HG02763 (cell line): ENCODE measurements around the gene EEA1.
"Not testable (repeated sequence)": the region's sequence is repeated elsewhere in the genome, so short reads cannot be mapped to it uniquely, and the experiment has no call there.

Source experiments
- ATAC-seq: cut with Tn5 transposase; IDR thresholded peaks from one replicate; pipeline ENCODE4 v1.9.1; 2021; ENCODE audit warnings: mild to moderate bottlenecking, moderate library complexity; ENCODE audit not compliant: unreplicated experiment

Gene EEA1

GRCh38 chr12:92757597-92758121 is 171.4 kb downstream of the EEA1 start:
- no peak for ATAC-seq

DNA sequence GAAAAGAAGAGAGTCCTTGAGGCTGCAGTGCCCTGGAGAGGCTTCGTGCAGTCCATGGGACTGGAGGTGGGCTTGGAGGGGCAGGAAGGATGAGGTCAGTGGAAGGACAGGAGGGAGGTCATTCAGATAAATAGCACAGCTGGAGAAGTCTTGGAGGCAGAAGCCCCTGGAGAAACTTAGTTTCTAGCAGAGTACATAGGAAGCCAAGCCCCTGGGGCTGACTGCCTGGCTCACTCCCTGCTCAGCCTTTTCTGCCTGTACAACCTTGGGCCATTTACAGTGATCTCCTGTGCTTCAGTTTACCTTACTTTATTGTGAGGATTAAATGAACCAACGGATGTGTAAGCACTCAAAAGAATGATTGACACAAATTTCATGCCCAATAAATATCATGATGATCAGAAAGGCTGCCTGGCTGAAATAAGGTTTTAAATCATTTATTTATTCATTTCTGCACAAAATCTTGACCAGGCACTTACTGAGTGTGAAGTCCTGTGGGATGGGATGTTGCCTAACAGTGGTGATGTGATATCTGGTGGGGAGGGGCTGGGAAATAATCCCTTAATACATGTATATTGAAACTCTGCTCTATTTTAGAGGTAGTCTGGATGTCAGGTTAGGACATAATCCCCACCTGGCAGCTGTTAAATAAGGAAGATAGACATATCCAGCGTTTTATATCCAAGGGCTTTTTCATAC is 172.0 kb downstream of the EEA1 start:
- no peak for ATAC-seq

GRCh38 chr12:92753976-92754885 is 174.9 kb downstream of the EEA1 start:
- ATAC-seq: no peak

DNA sequence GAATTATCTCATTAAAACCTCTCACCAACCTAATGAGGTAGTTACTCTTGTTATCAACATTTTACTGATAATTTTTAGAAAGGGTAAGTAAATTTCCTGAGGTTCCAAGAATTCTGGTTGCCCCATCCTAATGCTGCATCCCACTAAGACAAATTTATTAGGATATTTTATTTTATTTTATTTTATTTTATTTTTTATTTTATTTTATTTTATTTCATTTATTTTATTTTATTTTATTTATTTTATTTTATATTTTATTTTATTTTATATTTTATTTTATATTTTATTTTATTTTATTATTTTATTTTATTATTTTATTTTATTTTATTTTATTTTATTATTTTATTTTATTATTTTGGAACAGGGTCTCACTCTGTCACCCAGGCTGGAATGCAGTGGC is 179.4 kb downstream of the EEA1 start:
- ATAC-seq: not testable (repeated sequence)

GRCh38 chr12:92747151-92747550 is 181.9 kb downstream of the EEA1 start:
- ATAC-seq: no peak

- ATAC-seq: no peak
Observed at GRCh38 chr12:92745856-92746550, 183.1 kb downstream of the EEA1 start.

- no peak for ATAC-seq
Observed at GRCh38 chr12:92743026-92743425, 186.1 kb downstream of the EEA1 start.

DNA sequence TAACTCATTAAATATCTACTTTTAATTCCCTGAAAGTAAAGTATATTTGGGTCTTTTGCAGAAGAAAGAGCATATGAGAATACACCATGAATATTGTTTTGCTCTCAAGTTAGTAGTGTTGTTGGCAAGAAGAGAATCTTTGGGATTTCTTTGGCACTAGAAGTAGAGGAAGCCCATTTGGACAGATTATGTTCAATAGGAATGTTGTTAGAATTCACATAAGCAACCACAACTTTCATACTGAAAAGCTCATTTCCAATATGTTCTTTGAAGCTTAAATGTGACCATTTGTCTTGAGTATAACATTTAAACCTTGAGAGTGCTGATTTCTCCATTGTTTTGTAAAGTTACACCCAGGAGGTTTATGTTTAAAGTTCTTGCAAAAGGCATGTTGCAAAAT is 188.7 kb downstream of the EEA1 start:
- ATAC-seq: no peak

DNA sequence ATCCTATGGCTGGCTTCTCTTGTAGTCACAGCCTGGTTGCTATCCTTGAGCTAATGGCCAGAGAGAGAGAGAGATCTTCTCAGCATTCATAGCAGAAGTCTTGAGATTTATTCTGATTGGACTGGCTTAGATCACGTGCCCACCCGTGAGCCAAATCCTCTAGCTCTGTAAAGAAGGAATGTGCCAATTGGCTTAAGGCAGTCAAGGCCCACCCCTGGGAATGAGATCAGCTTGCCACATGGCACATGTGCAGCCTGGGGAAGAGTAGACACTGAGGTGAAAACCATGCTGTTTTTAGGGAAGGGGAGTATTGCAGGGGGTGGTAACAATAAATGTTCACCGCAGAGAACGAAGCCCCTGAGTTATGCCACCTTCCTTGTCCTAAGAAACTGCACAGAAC is 190.0 kb downstream of the EEA1 start:
- no peak for ATAC-seq

- ATAC-seq: no peak
Observed at GRCh38 chr12:92737855-92738850, 190.9 kb downstream of the EEA1 start.

GRCh38 chr12:92736605-92737004 is 192.5 kb downstream of the EEA1 start:
- ATAC-seq: no peak

- no peak for ATAC-seq
Observed at GRCh38 chr12:92735131-92735721, 193.9 kb downstream of the EEA1 start.

GRCh38 chr12:92733661-92734060 is 195.4 kb downstream of the EEA1 start:
- no peak for ATAC-seq

GRCh38 chr12:92733181-92733580 is 195.9 kb downstream of the EEA1 start:
- no peak for ATAC-seq

GRCh38 chr12:92732716-92733115 is 196.4 kb downstream of the EEA1 start:
- ATAC-seq: no peak

GRCh38 chr12:92732216-92732615 is 196.9 kb downstream of the EEA1 start:
- ATAC-seq: no peak

DNA sequence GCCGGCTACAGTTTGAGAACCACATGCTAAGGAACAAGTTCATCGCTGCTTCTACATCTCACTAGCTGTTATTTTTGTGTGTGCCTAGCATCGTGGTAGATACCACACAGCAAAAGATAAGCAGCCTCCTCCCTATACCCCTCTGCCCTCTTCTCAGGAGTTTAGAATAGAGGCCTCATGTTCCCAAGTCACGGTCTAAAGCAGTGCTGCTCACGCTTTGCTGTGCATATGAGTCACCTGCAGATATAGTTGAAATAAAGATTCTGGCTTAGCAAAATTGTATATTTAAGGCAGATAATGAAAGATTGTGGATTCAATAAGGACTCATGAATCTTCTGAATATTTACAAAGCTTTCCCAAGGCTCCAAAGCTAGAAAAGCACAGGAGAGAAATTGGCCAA is 198.3 kb downstream of the EEA1 start:
- no peak for ATAC-seq

- no peak for ATAC-seq
Observed at GRCh38 chr12:92729773-92730305, 199.3 kb downstream of the EEA1 start.

GRCh38 chr12:92726850-92727249 is 202.2 kb downstream of the EEA1 start:
- no peak for ATAC-seq
